Endodermal cell (in vitro differentiated cells): ENCODE measurements around the gene GSDMA. TPM values are rescaled to one million over a fixed set of nuclear protein-coding genes. Genes with fewer than 3 reads are reported as not detected.
"Not testable (repeated sequence)": the region's sequence is repeated elsewhere in the genome, so short reads cannot be mapped to it uniquely, and the experiment has no call there.

Source experiments
- DNase-seq: peaks from one replicate; pipeline ENCODE4 v3.0.0-alpha.2; 2017
- H3K27ac ChIP-seq: 2 replicates; pipeline ENCODE4 v1.5.1; 2013; ENCODE audit warnings: mild to moderate bottlenecking, low read depth, low read length, moderate library complexity
- H3K27me3 ChIP-seq: 2 replicates; pipeline ENCODE4 v1.6.1; 2013; ENCODE audit warnings: mild to moderate bottlenecking, low read length, moderate library complexity; ENCODE audit not compliant: insufficient read depth, control insufficient read depth, poor library complexity, severe bottlenecking
- H3K36me3 ChIP-seq: 2 replicates; pipeline ENCODE4 v1.7.0; 2013; ENCODE audit warnings: mild to moderate bottlenecking, low read length, moderate library complexity; ENCODE audit not compliant: control insufficient read depth, insufficient read depth
- H3K4me1 ChIP-seq: one replicate; pipeline ENCODE4 v1.7.0; 2013; ENCODE audit warnings: low read length; ENCODE audit not compliant: control insufficient read depth, insufficient read depth
- H3K4me3 ChIP-seq: 2 replicates; pipeline ENCODE4 v1.5.1; 2013; ENCODE audit warnings: mild to moderate bottlenecking, low read length, moderate library complexity
- H3K9ac ChIP-seq: 2 replicates; pipeline ENCODE4 v1.6.1; 2013; ENCODE audit warnings: mild to moderate bottlenecking, low read length, moderate library complexity; ENCODE audit not compliant: poor library complexity, severe bottlenecking; ENCODE audit errors: extremely low read depth
- H3K9me3 ChIP-seq: 2 replicates; pipeline ENCODE4 v1.6.1; 2013; ENCODE audit warnings: mild to moderate bottlenecking, low read length, moderate library complexity; ENCODE audit not compliant: control insufficient read depth
- H3K27ac Mint-ChIP-seq: 2 replicates; pipeline ENCODE4 v1.8.0; 2020; ENCODE audit warnings: mixed read lengths
- H3K27me3 Mint-ChIP-seq: 2 replicates; pipeline ENCODE4 v1.8.0; 2021; ENCODE audit warnings: mild to moderate bottlenecking, mixed read lengths; ENCODE audit not compliant: insufficient read depth
- H3K36me3 Mint-ChIP-seq: 2 replicates; pipeline ENCODE4 v1.8.0; 2020; ENCODE audit warnings: low read depth, mixed read lengths
- H3K4me1 Mint-ChIP-seq: 2 replicates; pipeline ENCODE4 v1.8.0; 2020; ENCODE audit warnings: mixed read lengths
- H3K4me3 Mint-ChIP-seq: 2 replicates; pipeline ENCODE4 v1.8.0; 2020; ENCODE audit warnings: mild to moderate bottlenecking, moderate library complexity, mixed read lengths
- H3K9me3 Mint-ChIP-seq: 2 replicates; pipeline ENCODE4 v1.8.0; 2020; ENCODE audit warnings: mild to moderate bottlenecking, mixed read lengths
- CTCF ChIP-seq: fragments of 200-600 bp; sonication (generic); conservative IDR thresholded peaks from 2 replicates; pipeline ENCODE4 v1.5.0; 2021; ENCODE audit warnings: antibody characterized with exemption, mild to moderate bottlenecking
- WGBS, 2 experiments: methylation state at CpG; one replicate each; pipeline versions ENCODE4 v1.1.5 to v1.1.7; 2013; ENCODE audit warnings: missing lambda C conversion rate in 2 of 2, mixed read lengths in 1 of 2; ENCODE audit not compliant: insufficient coverage in 1 of 2, insufficient read length in 1 of 2; 5-methylcytosine and 5-hydroxymethylcytosine counted together
- total RNA-seq, 2 donors: library from RNA; stranded (reverse); fragmentation: NEBNext Ultra II Directional in 1 of 2; extraction: Animal tissue kit (Norgen Biotek cat#: 25700) in 1 of 2; gene quantifications; 2 replicates in 1 of 2; 3 replicates in 1 of 2; pipeline ENCODE4 v1.2.1, GENCODE V29; 2021

Gene GSDMA
- total RNA-seq, 2 donors from 2014 or later: not detected

- Histone ChIP-seq H3K9me3 (no peaks in the 10 kb centered on the region), H3K27ac (no peak overlapping the region), H3K9ac (no peak overlapping the region), H3K36me3 (no peaks in the 10 kb centered on the region), H3K4me1 (no peaks in the 10 kb centered on the region), H3K4me3 (no peak overlapping the region), H3K27me3 (no peaks in the 10 kb centered on the region)
- no peak for TF ChIP-seq CTCF
- DNase-seq: no peak
- Mint-ChIP-seq H3K36me3 (no peaks in the 10 kb centered on the region), H3K9me3 (no peaks in the 10 kb centered on the region), H3K4me1 (no peaks in the 10 kb centered on the region), H3K4me3 (no peak overlapping the region), H3K27me3 (no peaks in the 10 kb centered on the region), H3K27ac (no peak overlapping the region)
- 92 to 93% methylated on average over 6 of the region's 6 CpGs for WGBS, 2 experiments
These were observed 42.7 kb downstream of the GSDMA start for GRCh38 chr17:40005520-40005919.

- H3K27me3 Mint-ChIP-seq, H3K4me3 ChIP-seq, H3K27me3 ChIP-seq, H3K4me1 Mint-ChIP-seq, H3K4me3 Mint-ChIP-seq, H3K36me3 ChIP-seq, H3K9me3 Mint-ChIP-seq, H3K27ac Mint-ChIP-seq, H3K36me3 Mint-ChIP-seq, H3K4me1 ChIP-seq, H3K9me3 ChIP-seq, H3K9ac ChIP-seq, DNase-seq, H3K27ac ChIP-seq: not testable (repeated sequence)
- WGBS, 2 experiments: 95 to 97% methylated on average over 23 to 37 of the region's 38 CpGs
These were observed 48.2 kb downstream of the GSDMA start for GRCh38 chr17:40010946-40011500.

- H3K4me3 ChIP-seq, H3K27me3 ChIP-seq, H3K27ac ChIP-seq, H3K4me1 Mint-ChIP-seq, H3K9ac ChIP-seq, H3K27ac Mint-ChIP-seq, H3K9me3 Mint-ChIP-seq, H3K9me3 ChIP-seq, H3K27me3 Mint-ChIP-seq, DNase-seq, H3K36me3 Mint-ChIP-seq, H3K4me1 ChIP-seq, H3K4me3 Mint-ChIP-seq, H3K36me3 ChIP-seq: not testable (repeated sequence)
- WGBS, 2 experiments: 92 to 94% methylated on average over 6 to 22 of the region's 22 CpGs
These were observed 49.3 kb downstream of the GSDMA start for GRCh38 chr17:40012017-40012647.

- WGBS, 2 experiments: 74 to 81% methylated on average over 14 to 18 of the region's 18 CpGs
- Histone ChIP-seq H3K4me3 (no peak overlapping the region), H3K9me3 (no peaks in the 10 kb centered on the region), H3K36me3 (no peaks in the 10 kb centered on the region), H3K4me1 (peaks cover 5% of the 10 kb centered on the region), H3K27ac (no peak overlapping the region), H3K27me3 (no peaks in the 10 kb centered on the region), H3K9ac (no peak overlapping the region)
- Mint-ChIP-seq H3K36me3 (peaks cover 6% of the 10 kb centered on the region), H3K4me3 (no peak overlapping the region), H3K9me3 (peaks cover 3% of the 10 kb centered on the region), H3K4me1 (peaks cover 14% of the 10 kb centered on the region), H3K27ac (no peak overlapping the region), H3K27me3 (no peaks in the 10 kb centered on the region)
- TF ChIP-seq CTCF: no peak
- DNase-seq: no peak
These were observed 51.7 kb downstream of the GSDMA start for GRCh38 chr17:40014375-40014980.
